HepG2 (cell line): ENCODE measurements around the gene EFCAB13. TPM values are rescaled to one million over a fixed set of nuclear protein-coding genes. Genes with fewer than 3 reads are reported as not detected.

Source experiments
- DNMT1 ChIP-seq: sonication (generic); formaldehyde crosslinking; IDR thresholded peaks from 2 replicates; pipeline ENCODE4 v1.5.1; 2020; ENCODE audit warnings: mild to moderate bottlenecking, missing genetic modification reagents
- DR1 ChIP-seq: sonication (generic); formaldehyde crosslinking; IDR thresholded peaks from 2 replicates; pipeline ENCODE4 v1.8.0; 2021; ENCODE audit warnings: mild to moderate bottlenecking, missing genetic modification reagents, inconsistent platforms
- RFXAP ChIP-seq: sonication (generic); formaldehyde crosslinking; IDR thresholded peaks from 2 replicates; pipeline ENCODE4 v1.4.0; 2020; ENCODE audit warnings: missing genetic modification reagents, borderline replicate concordance
- RORA ChIP-seq: sonication (generic); formaldehyde crosslinking; IDR thresholded peaks from 2 replicates; pipeline ENCODE4 v1.5.0; 2020; ENCODE audit warnings: mild to moderate bottlenecking, missing genetic modification reagents, moderate library complexity
- SIX1 ChIP-seq: sonication (generic); formaldehyde crosslinking; IDR thresholded peaks from 2 replicates; pipeline ENCODE4 v1.4.0; 2020; ENCODE audit warnings: missing genetic modification reagents, borderline replicate concordance
- SMAD9 ChIP-seq: sonication (generic); formaldehyde crosslinking; IDR thresholded peaks from 2 replicates; pipeline ENCODE4 v1.5.1; 2020; ENCODE audit warnings: mild to moderate bottlenecking, missing genetic modification reagents
- ZNF296 ChIP-seq: sonication (generic); formaldehyde crosslinking; conservative IDR thresholded peaks from 2 replicates; pipeline ENCODE4 v1.5.0; 2020; ENCODE audit warnings: mild to moderate bottlenecking, missing genetic modification reagents
- ZNF431 ChIP-seq: sonication (generic); formaldehyde crosslinking; IDR thresholded peaks from 2 replicates; pipeline ENCODE4 v1.9.0; 2022; ENCODE audit warnings: missing genetic modification reagents, low read depth, mild to moderate bottlenecking, borderline replicate concordance
- ZNF713 ChIP-seq: sonication (generic); formaldehyde crosslinking; IDR thresholded peaks from 2 replicates; pipeline ENCODE4 v1.4.0; 2020; ENCODE audit warnings: mild to moderate bottlenecking, missing genetic modification reagents
- ZNF772 ChIP-seq: sonication (generic); formaldehyde crosslinking; IDR thresholded peaks from 2 replicates; pipeline ENCODE4 v1.5.0; 2020; ENCODE audit warnings: mild to moderate bottlenecking, missing genetic modification reagents
- polyA plus RNA-seq, 8 experiments: library from polyadenylated mRNA; depleted of rRNA in 3 of 8; stranded (reverse) in 7 of 8; unstranded in 1 of 8; fragments of >200 nt; fragmentation: Illumina TruSeq in 4 of 8; extraction: Trizol in 4 of 8; gene quantifications; 2 replicates each; pipeline versions ENCODE4 v1.2.1 to v1.2.3, GENCODE V29; 2011 to 2016; ENCODE audit warnings: low read depth in 4 of 8, missing spikeins in 1 of 8, mixed read lengths in 1 of 8; ENCODE audit not compliant: insufficient read depth in 1 of 8
- total RNA-seq, 5 experiments: library from RNA; depleted of rRNA; stranded (reverse); fragments of >200 nt; fragmentation: Illumina TruSeq; extraction: Trizol; gene quantifications; 2 replicates each; pipeline ENCODE4 v1.2.3, GENCODE V29; 2016; ENCODE audit warnings: low read depth in 1 of 5
- TF ChIP-seq, protein P1 (sequence below): sonication (generic); formaldehyde crosslinking; conservative IDR thresholded peaks from 2 replicates; pipeline ENCODE4 v1.4.0; 2020; ENCODE audit warnings: missing genetic modification reagents
- TF ChIP-seq, protein P2 (sequence below): fragments of 450-650 bp; IDR thresholded peaks from 2 replicates; pipeline ENCODE4 v1.6.1; 2017; ENCODE audit warnings: mild to moderate bottlenecking
- TF ChIP-seq, protein P3 (sequence below): sonication (generic); formaldehyde crosslinking; IDR thresholded peaks from 2 replicates; pipeline ENCODE4 v1.5.0; 2020; ENCODE audit warnings: missing genetic modification reagents
- TF ChIP-seq, protein P4 (sequence below): IDR thresholded peaks from 2 replicates; pipeline ENCODE4 v1.6.1; 2018; ENCODE audit warnings: missing genetic modification reagents

Gene EFCAB13
- total and polyA plus RNA-seq, 2 of the 13 experiments (the other 11 are each of a cell fraction or from before 2014, with no cell fraction given) = 0.22 to 0.71 TPM

DNA sequence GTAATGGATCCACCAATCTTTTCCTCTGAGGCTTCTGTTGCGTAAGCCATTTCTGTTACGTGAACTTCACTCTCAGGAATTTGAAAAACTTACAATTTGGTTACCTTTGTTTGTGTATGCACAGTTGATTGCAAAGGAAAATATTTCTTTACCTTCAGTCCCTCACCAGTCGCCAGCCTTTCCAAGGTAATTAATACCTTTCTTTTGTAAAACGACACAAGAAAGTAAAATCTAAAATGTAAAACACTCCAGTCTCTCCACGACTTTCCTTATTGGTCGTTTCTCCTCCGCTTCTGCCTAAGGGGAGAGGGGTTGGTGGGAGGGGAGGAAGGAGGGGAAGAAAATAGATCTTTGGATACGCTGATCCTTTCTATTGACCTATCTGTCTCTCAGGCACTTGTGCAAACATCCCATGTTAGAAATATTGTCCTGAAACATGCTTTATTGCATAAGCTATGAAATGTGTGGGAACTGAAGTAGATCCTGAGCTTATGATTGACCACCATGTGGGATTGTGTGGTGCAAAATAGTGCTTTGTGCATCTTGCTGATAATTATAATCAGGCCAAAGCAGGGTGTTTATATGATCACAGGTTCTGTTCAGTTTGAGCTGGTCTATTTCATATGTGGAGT is 32.4 kb upstream of the EFCAB13 start (continued):
- TF ChIP-seq, protein P1, sequence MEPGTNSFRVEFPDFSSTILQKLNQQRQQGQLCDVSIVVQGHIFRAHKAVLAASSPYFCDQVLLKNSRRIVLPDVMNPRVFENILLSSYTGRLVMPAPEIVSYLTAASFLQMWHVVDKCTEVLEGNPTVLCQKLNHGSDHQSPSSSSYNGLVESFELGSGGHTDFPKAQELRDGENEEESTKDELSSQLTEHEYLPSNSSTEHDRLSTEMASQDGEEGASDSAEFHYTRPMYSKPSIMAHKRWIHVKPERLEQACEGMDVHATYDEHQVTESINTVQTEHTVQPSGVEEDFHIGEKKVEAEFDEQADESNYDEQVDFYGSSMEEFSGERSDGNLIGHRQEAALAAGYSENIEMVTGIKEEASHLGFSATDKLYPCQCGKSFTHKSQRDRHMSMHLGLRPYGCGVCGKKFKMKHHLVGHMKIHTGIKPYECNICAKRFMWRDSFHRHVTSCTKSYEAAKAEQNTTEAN (CRISPR knock-in tag) = no peak
- no peak for TF ChIP-seq RORA
- peak; percentile 30; the same call in 1 of the 2 replicates for TF ChIP-seq SIX1 (CRISPR knock-in tag)
- no peak for TF ChIP-seq RFXAP
- TF ChIP-seq DNMT1 (CRISPR knock-in tag) = no peak
- TF ChIP-seq, protein P2, sequence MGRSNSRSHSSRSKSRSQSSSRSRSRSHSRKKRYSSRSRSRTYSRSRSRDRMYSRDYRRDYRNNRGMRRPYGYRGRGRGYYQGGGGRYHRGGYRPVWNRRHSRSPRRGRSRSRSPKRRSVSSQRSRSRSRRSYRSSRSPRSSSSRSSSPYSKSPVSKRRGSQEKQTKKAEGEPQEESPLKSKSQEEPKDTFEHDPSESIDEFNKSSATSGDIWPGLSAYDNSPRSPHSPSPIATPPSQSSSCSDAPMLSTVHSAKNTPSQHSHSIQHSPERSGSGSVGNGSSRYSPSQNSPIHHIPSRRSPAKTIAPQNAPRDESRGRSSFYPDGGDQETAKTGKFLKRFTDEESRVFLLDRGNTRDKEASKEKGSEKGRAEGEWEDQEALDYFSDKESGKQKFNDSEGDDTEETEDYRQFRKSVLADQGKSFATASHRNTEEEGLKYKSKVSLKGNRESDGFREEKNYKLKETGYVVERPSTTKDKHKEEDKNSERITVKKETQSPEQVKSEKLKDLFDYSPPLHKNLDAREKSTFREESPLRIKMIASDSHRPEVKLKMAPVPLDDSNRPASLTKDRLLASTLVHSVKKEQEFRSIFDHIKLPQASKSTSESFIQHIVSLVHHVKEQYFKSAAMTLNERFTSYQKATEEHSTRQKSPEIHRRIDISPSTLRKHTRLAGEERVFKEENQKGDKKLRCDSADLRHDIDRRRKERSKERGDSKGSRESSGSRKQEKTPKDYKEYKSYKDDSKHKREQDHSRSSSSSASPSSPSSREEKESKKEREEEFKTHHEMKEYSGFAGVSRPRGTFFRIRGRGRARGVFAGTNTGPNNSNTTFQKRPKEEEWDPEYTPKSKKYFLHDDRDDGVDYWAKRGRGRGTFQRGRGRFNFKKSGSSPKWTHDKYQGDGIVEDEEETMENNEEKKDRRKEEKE = no peak
- no peak for TF ChIP-seq ZNF772 (CRISPR knock-in tag)
- no peak for TF ChIP-seq ZNF713 (CRISPR knock-in tag)
- TF ChIP-seq DR1 (CRISPR knock-in tag) = no peak
- TF ChIP-seq, protein P3, sequence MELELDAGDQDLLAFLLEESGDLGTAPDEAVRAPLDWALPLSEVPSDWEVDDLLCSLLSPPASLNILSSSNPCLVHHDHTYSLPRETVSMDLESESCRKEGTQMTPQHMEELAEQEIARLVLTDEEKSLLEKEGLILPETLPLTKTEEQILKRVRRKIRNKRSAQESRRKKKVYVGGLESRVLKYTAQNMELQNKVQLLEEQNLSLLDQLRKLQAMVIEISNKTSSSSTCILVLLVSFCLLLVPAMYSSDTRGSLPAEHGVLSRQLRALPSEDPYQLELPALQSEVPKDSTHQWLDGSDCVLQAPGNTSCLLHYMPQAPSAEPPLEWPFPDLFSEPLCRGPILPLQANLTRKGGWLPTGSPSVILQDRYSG (CRISPR knock-in tag) = no peak
- TF ChIP-seq, protein P4, sequence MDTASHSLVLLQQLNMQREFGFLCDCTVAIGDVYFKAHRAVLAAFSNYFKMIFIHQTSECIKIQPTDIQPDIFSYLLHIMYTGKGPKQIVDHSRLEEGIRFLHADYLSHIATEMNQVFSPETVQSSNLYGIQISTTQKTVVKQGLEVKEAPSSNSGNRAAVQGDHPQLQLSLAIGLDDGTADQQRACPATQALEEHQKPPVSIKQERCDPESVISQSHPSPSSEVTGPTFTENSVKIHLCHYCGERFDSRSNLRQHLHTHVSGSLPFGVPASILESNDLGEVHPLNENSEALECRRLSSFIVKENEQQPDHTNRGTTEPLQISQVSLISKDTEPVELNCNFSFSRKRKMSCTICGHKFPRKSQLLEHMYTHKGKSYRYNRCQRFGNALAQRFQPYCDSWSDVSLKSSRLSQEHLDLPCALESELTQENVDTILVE = peak; percentile 61
- TF ChIP-seq SMAD9 (CRISPR knock-in tag) = no peak
- TF ChIP-seq ZNF296 (CRISPR knock-in tag) = no peak
- no peak for TF ChIP-seq ZNF431 (CRISPR knock-in tag)
